Neural progenitor cell (in vitro differentiated cells): ENCODE results near the gene PRKCE. TPM values are rescaled to one million over a fixed set of nuclear protein-coding genes. Genes with fewer than 3 reads are reported as not detected.

ENCODE experiments used
- DNase-seq: peaks from one replicate; pipeline ENCODE4 v3.0.0-alpha.2; 2016; ENCODE audit warnings: low spot score
- H2AFZ ChIP-seq: fragments of 200-600 bp; sonication (generic); replicated peaks from 2 replicates; pipeline ENCODE4 v1.6.1; 2016; ENCODE audit warnings: antibody characterized with exemption
- H3F3A ChIP-seq: fragments of 200-600 bp; sonication (generic); 2 replicates; pipeline ENCODE4 v1.6.1; 2016; ENCODE audit warnings: antibody characterized with exemption, low read depth
- H3K27ac ChIP-seq: fragments of 200-600 bp; sonication (generic); 2 replicates; pipeline ENCODE4 v1.5.1; 2016; ENCODE audit warnings: mild to moderate bottlenecking
- H3K27me3 ChIP-seq: fragments of 200-600 bp; sonication (generic); 2 replicates; pipeline ENCODE4 v1.6.1; 2016; ENCODE audit warnings: mild to moderate bottlenecking, moderate library complexity
- H3K36me3 ChIP-seq: fragments of 200-600 bp; sonication (generic); 2 replicates; pipeline ENCODE4 v1.5.1; 2016
- H3K4me1 ChIP-seq: fragments of 200-600 bp; sonication (generic); 2 replicates; pipeline ENCODE4 v1.6.1; 2016; ENCODE audit warnings: mixed run types
- H3K4me2 ChIP-seq: fragments of 200-600 bp; sonication (generic); 2 replicates; pipeline ENCODE4 v1.6.1; 2016
- H3K4me3 ChIP-seq: fragments of 200-600 bp; sonication (generic); 2 replicates; pipeline ENCODE4 v1.5.1; 2016
- H3K79me2 ChIP-seq: fragments of 200-600 bp; sonication (generic); 2 replicates; pipeline ENCODE4 v1.6.1; 2016; ENCODE audit warnings: low read depth
- H3K9ac ChIP-seq: fragments of 200-600 bp; sonication (generic); 2 replicates; pipeline ENCODE4 v1.6.1; 2016
- H3K9me3 ChIP-seq: fragments of 200-600 bp; sonication (generic); 2 replicates; pipeline ENCODE4 v1.5.1; 2016; ENCODE audit warnings: low read depth
- H4K20me1 ChIP-seq: fragments of 200-600 bp; sonication (generic); 2 replicates; pipeline ENCODE4 v1.6.1; 2016; ENCODE audit warnings: low read depth
- H3K27ac Mint-ChIP-seq: 3 replicates; pipeline ENCODE4 v1.8.0; 2021; ENCODE audit warnings: mixed read lengths
- H3K27me3 Mint-ChIP-seq: 2 replicates; pipeline ENCODE4 v1.8.0; 2022; ENCODE audit warnings: low read depth, mild to moderate bottlenecking, inconsistent platforms, moderate library complexity, mixed read lengths; ENCODE audit not compliant: insufficient read depth
- H3K36me3 Mint-ChIP-seq: 3 replicates; pipeline ENCODE4 v1.8.0; 2021; ENCODE audit warnings: mixed read lengths
- H3K4me1 Mint-ChIP-seq: 3 replicates; pipeline ENCODE4 v1.8.0; 2021; ENCODE audit warnings: mixed read lengths
- H3K4me3 Mint-ChIP-seq: 3 replicates; pipeline ENCODE4 v1.8.0; 2021; ENCODE audit warnings: mild to moderate bottlenecking, moderate library complexity, mixed read lengths
- H3K9me3 Mint-ChIP-seq: 3 replicates; pipeline ENCODE4 v1.8.0; 2020; ENCODE audit warnings: mixed read lengths
- EZH2 ChIP-seq: fragments of 200-600 bp; sonication (generic); IDR thresholded peaks from 2 replicates; pipeline ENCODE4 v1.6.1; 2017; ENCODE audit warnings: antibody characterized with exemption, mild to moderate bottlenecking, moderate library complexity
- EZH2phosphoT487 ChIP-seq: fragments of 200-600 bp; sonication (generic); IDR thresholded peaks from 2 replicates; pipeline ENCODE4 v1.6.1; 2017; ENCODE audit warnings: antibody characterized with exemption
- total RNA-seq: library from RNA; depleted of rRNA; stranded (reverse); fragments of >200 nt; gene quantifications from 2 replicates; pipeline ENCODE4 v1.2.3, GENCODE V29; 2015; ENCODE audit warnings: low replicate concordance
- TF ChIP-seq, protein P1 (sequence below): fragments of 200-600 bp; sonication (generic); IDR thresholded peaks from 2 replicates; pipeline ENCODE4 v1.5.1; 2017; ENCODE audit warnings: antibody characterized with exemption, mild to moderate bottlenecking

Gene PRKCE
- total RNA-seq, 1 donor from 2014 or later = 4.1 TPM

DNA sequence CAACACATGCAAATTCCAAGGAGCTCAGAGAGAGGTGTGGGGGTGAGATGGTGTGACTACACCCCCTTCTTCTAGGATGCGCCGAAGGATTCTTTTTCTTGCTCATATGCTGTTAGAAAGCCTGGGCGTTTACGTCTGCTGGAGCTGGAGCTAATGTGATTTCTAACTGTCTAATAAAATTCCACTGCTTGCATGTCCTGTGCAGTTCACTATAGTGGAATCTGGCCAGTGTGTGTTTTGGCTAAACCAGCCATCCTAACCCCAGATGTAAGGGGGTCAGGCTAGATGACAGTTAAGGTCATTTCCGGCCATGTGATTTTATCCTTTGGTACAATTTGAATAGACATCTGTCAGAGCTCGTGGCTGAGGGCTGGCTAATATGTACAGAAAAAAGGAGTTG lies 194.1 kb downstream of the PRKCE start:
- Histone ChIP-seq H3K79me2 (no peaks in the 10 kb centered on the region), H3K36me3 (no peaks in the 10 kb centered on the region), H2AFZ (no peak overlapping the region), H4K20me1 (no peaks in the 10 kb centered on the region), H3F3A (no peaks in the 10 kb centered on the region), H3K9ac (no peak overlapping the region), H3K27me3 (no peaks in the 10 kb centered on the region), H3K4me2 (no peak overlapping the region), H3K4me1 (peaks cover 9% of the 10 kb centered on the region), H3K27ac (no peak overlapping the region), H3K4me3 (no peak overlapping the region), H3K9me3 (no peaks in the 10 kb centered on the region)
- H3K27ac Mint-ChIP-seq = no peak overlapping the region
- H3K9me3 Mint-ChIP-seq = no peaks in the 10 kb centered on the region
- H3K4me1 Mint-ChIP-seq = peaks cover 8% of the 10 kb centered on the region
- no peak for TF ChIP-seq EZH2phosphoT487
- H3K27me3 Mint-ChIP-seq = peaks cover 5% of the 10 kb centered on the region
- no peak for DNase-seq
- H3K36me3 Mint-ChIP-seq = peaks cover 10% of the 10 kb centered on the region
- no peak overlapping the region for H3K4me3 Mint-ChIP-seq

- Mint-ChIP-seq H3K27ac (no peak overlapping the region), H3K9me3 (no peaks in the 10 kb centered on the region), H3K36me3 (peaks cover 10% of the 10 kb centered on the region), H3K27me3 (peaks cover 3% of the 10 kb centered on the region), H3K4me3 (no peak overlapping the region), H3K4me1 (peaks cover 13% of the 10 kb centered on the region)
- Histone ChIP-seq H4K20me1 (no peaks in the 10 kb centered on the region), H2AFZ (no peak overlapping the region), H3K27me3 (no peaks in the 10 kb centered on the region), H3K9ac (no peak overlapping the region), H3K9me3 (no peaks in the 10 kb centered on the region), H3K4me3 (no peak overlapping the region), H3K79me2 (no peaks in the 10 kb centered on the region), H3K27ac (no peak overlapping the region), H3K4me2 (no peak overlapping the region), H3F3A (no peaks in the 10 kb centered on the region), H3K36me3 (no peaks in the 10 kb centered on the region), H3K4me1 (peaks cover 8% of the 10 kb centered on the region)
- DNase-seq = no peak
- TF ChIP-seq, protein P1, sequence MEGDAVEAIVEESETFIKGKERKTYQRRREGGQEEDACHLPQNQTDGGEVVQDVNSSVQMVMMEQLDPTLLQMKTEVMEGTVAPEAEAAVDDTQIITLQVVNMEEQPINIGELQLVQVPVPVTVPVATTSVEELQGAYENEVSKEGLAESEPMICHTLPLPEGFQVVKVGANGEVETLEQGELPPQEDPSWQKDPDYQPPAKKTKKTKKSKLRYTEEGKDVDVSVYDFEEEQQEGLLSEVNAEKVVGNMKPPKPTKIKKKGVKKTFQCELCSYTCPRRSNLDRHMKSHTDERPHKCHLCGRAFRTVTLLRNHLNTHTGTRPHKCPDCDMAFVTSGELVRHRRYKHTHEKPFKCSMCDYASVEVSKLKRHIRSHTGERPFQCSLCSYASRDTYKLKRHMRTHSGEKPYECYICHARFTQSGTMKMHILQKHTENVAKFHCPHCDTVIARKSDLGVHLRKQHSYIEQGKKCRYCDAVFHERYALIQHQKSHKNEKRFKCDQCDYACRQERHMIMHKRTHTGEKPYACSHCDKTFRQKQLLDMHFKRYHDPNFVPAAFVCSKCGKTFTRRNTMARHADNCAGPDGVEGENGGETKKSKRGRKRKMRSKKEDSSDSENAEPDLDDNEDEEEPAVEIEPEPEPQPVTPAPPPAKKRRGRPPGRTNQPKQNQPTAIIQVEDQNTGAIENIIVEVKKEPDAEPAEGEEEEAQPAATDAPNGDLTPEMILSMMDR = no peak
- TF ChIP-seq EZH2 (no peak), EZH2phosphoT487 (no peak)
Observed at GRCh38 chr2:45849491-45850283, 198.2 kb downstream of the PRKCE start.

GRCh38 chr2:45850558-45850957 lies 199.1 kb downstream of the PRKCE start:
- H3K4me2 ChIP-seq = no peak overlapping the region
- H3F3A ChIP-seq = no peaks in the 10 kb centered on the region
- no peak overlapping the region for H3K27ac ChIP-seq
- no peak overlapping the region for H3K27ac Mint-ChIP-seq
- no peak overlapping the region for H3K4me3 Mint-ChIP-seq
- H3K9me3 ChIP-seq = no peaks in the 10 kb centered on the region
- H3K4me1 Mint-ChIP-seq = peaks cover 11% of the 10 kb centered on the region
- no peaks in the 10 kb centered on the region for H3K9me3 Mint-ChIP-seq
- H2AFZ ChIP-seq = no peak overlapping the region
- no peak overlapping the region for H3K4me3 ChIP-seq
- peaks cover 10% of the 10 kb centered on the region for H3K36me3 Mint-ChIP-seq
- TF ChIP-seq, protein P1 = no peak
- no peak for TF ChIP-seq EZH2
- TF ChIP-seq EZH2phosphoT487 = no peak
- H3K79me2 ChIP-seq = no peaks in the 10 kb centered on the region
- no peak overlapping the region for H3K9ac ChIP-seq
- H3K4me1 ChIP-seq = peaks cover 13% of the 10 kb centered on the region
- no peaks in the 10 kb centered on the region for H3K27me3 ChIP-seq
- no peaks in the 10 kb centered on the region for H3K36me3 ChIP-seq
- no peaks in the 10 kb centered on the region for H4K20me1 ChIP-seq
- H3K27me3 Mint-ChIP-seq = peaks cover 3% of the 10 kb centered on the region
- no peak for DNase-seq

DNA sequence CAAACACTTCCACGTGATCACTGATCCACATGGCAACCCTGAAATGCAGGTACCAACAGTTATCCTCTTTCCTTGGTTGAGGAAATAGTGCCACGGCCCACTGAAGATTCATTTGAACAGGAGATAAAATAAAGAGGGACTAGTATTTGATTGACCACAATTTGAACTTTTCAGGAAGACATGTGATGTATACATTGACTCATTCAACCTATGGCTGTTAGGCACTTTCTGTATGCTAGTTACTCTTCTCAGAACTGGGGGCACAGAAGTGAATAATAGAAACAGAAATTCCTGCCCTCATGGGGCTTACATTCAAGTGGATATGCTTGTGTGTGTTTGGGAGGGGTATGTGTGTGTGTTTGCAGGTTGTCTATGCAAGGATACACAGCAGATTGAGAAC lies 199.6 kb downstream of the PRKCE start:
- Histone ChIP-seq H3K27me3 (no peaks in the 10 kb centered on the region), H3K9me3 (no peaks in the 10 kb centered on the region), H3K4me3 (no peak overlapping the region), H4K20me1 (no peaks in the 10 kb centered on the region), H3K36me3 (no peaks in the 10 kb centered on the region), H2AFZ (no peak overlapping the region), H3K4me2 (no peak overlapping the region), H3K4me1 (peaks cover 15% of the 10 kb centered on the region), H3K9ac (no peak overlapping the region), H3F3A (no peaks in the 10 kb centered on the region), H3K27ac (no peak overlapping the region), H3K79me2 (no peaks in the 10 kb centered on the region)
- DNase-seq = no peak
- peaks cover 8% of the 10 kb centered on the region for H3K36me3 Mint-ChIP-seq
- H3K9me3 Mint-ChIP-seq = no peaks in the 10 kb centered on the region
- H3K27me3 Mint-ChIP-seq = peaks cover 3% of the 10 kb centered on the region
- TF ChIP-seq, protein P1 = no peak
- TF ChIP-seq EZH2 (no peak), EZH2phosphoT487 (no peak)
- H3K4me1 Mint-ChIP-seq = peaks cover 11% of the 10 kb centered on the region
- no peak overlapping the region for H3K27ac Mint-ChIP-seq
- no peak overlapping the region for H3K4me3 Mint-ChIP-seq
